Measurements from ENCODE around the gene CSNK1E. TPM values are rescaled to one million over a fixed set of nuclear protein-coding genes. Genes with fewer than 3 reads are reported as not detected.

Gene CSNK1E
- total RNA-seq, 6 donors from 2014 or later = 94.1 to 345 (median 123) TPM

- Histone ChIP-seq H3K4me1 (peaks cover 34 to 49% (median 37%) of the 10 kb centered on the region in 4 donors), H3K27me3 (no peaks in the 10 kb centered on the region), H3K4me3 (peak overlapping the region; percentile 11 to 98 (median 83)), H3K27ac (peak overlapping the region; percentile 92 to 96 (median 94)), H3K9me3 (no peaks in the 10 kb centered on the region), H3K36me3 (peaks cover 0 to 6% (median 0%) of the 10 kb centered on the region in 4 donors)
- WGBS, 2 donors = 16 to 27% methylated on average over 18 to 26 of the region's 26 CpGs
- TF ChIP-seq EP300 (IDR thresholded peaks at IDR 0.05) (no peak), POLR2AphosphoS5 (IDR thresholded peaks at IDR 0.05) (no peak), POLR2A (IDR thresholded peaks at IDR 0.05) (no peak), CTCF (IDR thresholded peaks at IDR 0.05) (no peak)
- peak in 1 of 2 donors; percentile 18 for ATAC-seq (ENCODE audit: low FRiP score in 2 of 2)
- no peak for DNase-seq
Measured at GRCh38 chr22:38273135-38273826, 44.0 kb downstream of the CSNK1E start.

- TF ChIP-seq POLR2AphosphoS5 (IDR thresholded peaks at IDR 0.05) = peak in 1 of 2 donors; percentile 53
- no peak for TF ChIP-seq EP300 (IDR thresholded peaks at IDR 0.05)
- peak in 3 of 6 experiments; percentile 4 to 17 (median 9) for TF ChIP-seq CTCF (IDR thresholded peaks at IDR 0.05)
- peak in 3 of 4 donors; percentile 87 to 94 (median 93) for TF ChIP-seq POLR2A (IDR thresholded peaks at IDR 0.05)
- 0 to 1% methylated on average over 4 to 31 of the region's 97 CpGs for WGBS, 2 donors
- H3K4me3 ChIP-seq = peak within 1 kb of the TSS; percentile 73 to 99 (median 96)
- no peaks in the 10 kb centered on the region for H3K9me3 ChIP-seq
- DNase-seq = peak; percentile 84 to 97
- H3K4me1 ChIP-seq = peaks cover 41 to 57% (median 43%) of the 10 kb centered on the region in 4 donors
- no peaks in the 10 kb centered on the region for H3K27me3 ChIP-seq
- H3K36me3 ChIP-seq = peaks cover 0 to 6% (median 0%) of the 10 kb centered on the region in 4 donors
- ATAC-seq (ENCODE audit: low FRiP score in 2 of 2) = peak; percentile 82 to 98
- H3K27ac ChIP-seq = peak within 1 kb of the TSS; percentile 92 to 96 (median 94)
Measured at GRCh38 chr22:38272373-38273134, 44.7 kb downstream of the CSNK1E start, which contains the start of gene TMEM184B. TSS of gene TMEM184B (minus strand) at chr22:38273010. CDS start at chr22:38247961, 25,049 bp downstream.

GRCh38 chr22:38271927-38272372 lies 45.3 kb downstream of the CSNK1E start:
- H3K27me3 ChIP-seq = no peaks in the 10 kb centered on the region
- ATAC-seq (ENCODE audit: low FRiP score in 2 of 2) (peak; percentile 5 to 49), DNase-seq (peak in 1 of 2 donors; percentile 74)
- WGBS, 2 donors = 16 to 30% methylated on average over 2 to 7 of the region's 7 CpGs
- no peaks in the 10 kb centered on the region for H3K9me3 ChIP-seq
- peaks cover 0 to 6% (median 0%) of the 10 kb centered on the region in 4 donors for H3K36me3 ChIP-seq
- peak overlapping the region; percentile 73 to 99 (median 96) for H3K4me3 ChIP-seq
- TF ChIP-seq POLR2AphosphoS5 (IDR thresholded peaks at IDR 0.05) = no peak
- TF ChIP-seq CTCF (IDR thresholded peaks at IDR 0.05) = no peak
- peak overlapping the region; percentile 92 to 96 (median 94) for H3K27ac ChIP-seq
- peaks cover 47 to 60% (median 49%) of the 10 kb centered on the region in 4 donors for H3K4me1 ChIP-seq

- ATAC-seq (ENCODE audit: low FRiP score in 2 of 2) (no peak), DNase-seq (no peak)
- peaks cover 0 to 6% (median 0%) of the 10 kb centered on the region in 4 donors for H3K36me3 ChIP-seq
- H3K27me3 ChIP-seq = no peaks in the 10 kb centered on the region
- H3K4me1 ChIP-seq = peaks cover 56 to 68% (median 57%) of the 10 kb centered on the region in 4 donors
- H3K4me3 ChIP-seq = peak overlapping the region in 1 of 4 donors; percentile 98
- H3K9me3 ChIP-seq = no peaks in the 10 kb centered on the region
- peak overlapping the region; percentile 30 to 96 (median 74) for H3K27ac ChIP-seq
- TF ChIP-seq CTCF (IDR thresholded peaks at IDR 0.05) = no peak
- 81 to 91% methylated on average over 6 to 7 of the region's 7 CpGs for WGBS, 2 donors
Measured at GRCh38 chr22:38271101-38271500, 46.1 kb downstream of the CSNK1E start.

All from upper lobe of left lung (tissue), 6 donors.